ENCODE measurements around the gene TBX4. TPM values are rescaled to one million over a fixed set of nuclear protein-coding genes. Genes with fewer than 3 reads are reported as not detected.

The TBX4 gene
- total and polyA plus RNA-seq, 2 of the 13 experiments (the other 11 are each of a cell fraction or from before 2014, with no cell fraction given): 0.11 to 1.1 TPM

DNA sequence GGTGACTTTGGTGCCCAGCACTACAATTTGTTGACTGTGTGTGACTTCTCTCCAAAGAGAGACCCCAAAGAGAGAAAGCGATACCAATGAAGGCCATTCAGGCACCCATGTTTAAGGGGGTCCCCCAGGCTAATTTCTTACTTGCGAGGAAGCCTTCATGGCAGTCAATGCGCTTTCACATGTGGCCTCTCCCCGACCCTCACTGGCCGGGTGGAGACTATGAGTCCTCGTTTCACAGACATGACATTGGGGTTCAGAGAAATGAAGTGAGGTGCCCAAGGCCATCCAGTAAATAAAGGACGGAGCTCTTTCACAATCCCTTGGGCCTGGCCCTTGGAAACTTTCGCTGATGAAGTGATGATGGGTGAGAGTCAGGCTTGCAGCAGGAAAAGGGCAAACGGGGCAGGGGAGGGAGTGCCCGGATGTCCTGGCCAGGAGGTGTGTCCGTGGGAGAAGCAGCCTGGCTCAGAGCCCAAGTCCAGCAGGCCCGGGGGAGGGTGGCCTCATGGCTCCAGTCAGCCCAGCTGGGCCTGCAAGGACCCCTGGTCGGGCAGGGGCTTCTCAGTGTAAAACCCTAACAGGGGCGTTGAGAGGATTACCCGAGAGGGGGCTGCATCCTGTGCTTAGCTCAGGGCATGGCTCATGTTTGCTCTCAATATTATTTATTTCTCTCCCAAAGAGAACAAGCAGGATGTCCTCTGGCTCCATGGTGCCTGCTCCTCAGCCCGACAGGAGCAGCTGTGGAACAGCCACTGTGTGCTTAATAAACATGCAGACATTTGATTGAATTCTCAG, 37.9 kb upstream of the TBX4 start (continued):
- TF ChIP-seq, protein P1, sequence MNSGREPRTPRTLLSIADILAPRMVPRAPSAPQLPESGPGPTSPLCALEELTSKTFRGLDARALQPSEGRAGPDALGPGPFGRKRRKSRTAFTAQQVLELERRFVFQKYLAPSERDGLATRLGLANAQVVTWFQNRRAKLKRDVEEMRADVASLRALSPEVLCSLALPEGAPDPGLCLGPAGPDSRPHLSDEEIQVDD (CRISPR knock-in tag; IDR thresholded peaks at IDR 0.05; ENCODE audit: borderline replicate concordance): no peak
- peak; percentile 24; the same call in 1 of the 2 replicates for TF ChIP-seq ZFY (CRISPR knock-in tag; IDR thresholded peaks at IDR 0.05)
- TF ChIP-seq, protein P2, sequence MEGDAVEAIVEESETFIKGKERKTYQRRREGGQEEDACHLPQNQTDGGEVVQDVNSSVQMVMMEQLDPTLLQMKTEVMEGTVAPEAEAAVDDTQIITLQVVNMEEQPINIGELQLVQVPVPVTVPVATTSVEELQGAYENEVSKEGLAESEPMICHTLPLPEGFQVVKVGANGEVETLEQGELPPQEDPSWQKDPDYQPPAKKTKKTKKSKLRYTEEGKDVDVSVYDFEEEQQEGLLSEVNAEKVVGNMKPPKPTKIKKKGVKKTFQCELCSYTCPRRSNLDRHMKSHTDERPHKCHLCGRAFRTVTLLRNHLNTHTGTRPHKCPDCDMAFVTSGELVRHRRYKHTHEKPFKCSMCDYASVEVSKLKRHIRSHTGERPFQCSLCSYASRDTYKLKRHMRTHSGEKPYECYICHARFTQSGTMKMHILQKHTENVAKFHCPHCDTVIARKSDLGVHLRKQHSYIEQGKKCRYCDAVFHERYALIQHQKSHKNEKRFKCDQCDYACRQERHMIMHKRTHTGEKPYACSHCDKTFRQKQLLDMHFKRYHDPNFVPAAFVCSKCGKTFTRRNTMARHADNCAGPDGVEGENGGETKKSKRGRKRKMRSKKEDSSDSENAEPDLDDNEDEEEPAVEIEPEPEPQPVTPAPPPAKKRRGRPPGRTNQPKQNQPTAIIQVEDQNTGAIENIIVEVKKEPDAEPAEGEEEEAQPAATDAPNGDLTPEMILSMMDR (CRISPR knock-in tag; IDR thresholded peaks at IDR 0.05): 0 out of 2 replicates have a peak, but pooled peaks have one; percentile 2
- TF ChIP-seq, protein P3, sequence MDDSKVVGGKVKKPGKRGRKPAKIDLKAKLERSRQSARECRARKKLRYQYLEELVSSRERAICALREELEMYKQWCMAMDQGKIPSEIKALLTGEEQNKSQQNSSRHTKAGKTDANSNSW (CRISPR knock-in tag; IDR thresholded peaks at IDR 0.05; ENCODE audit: borderline replicate concordance): no peak
- TF ChIP-seq ZFX (CRISPR knock-in tag; IDR thresholded peaks at IDR 0.05; ENCODE audit: low read depth): peak; percentile 53
- TF ChIP-seq, protein P4, sequence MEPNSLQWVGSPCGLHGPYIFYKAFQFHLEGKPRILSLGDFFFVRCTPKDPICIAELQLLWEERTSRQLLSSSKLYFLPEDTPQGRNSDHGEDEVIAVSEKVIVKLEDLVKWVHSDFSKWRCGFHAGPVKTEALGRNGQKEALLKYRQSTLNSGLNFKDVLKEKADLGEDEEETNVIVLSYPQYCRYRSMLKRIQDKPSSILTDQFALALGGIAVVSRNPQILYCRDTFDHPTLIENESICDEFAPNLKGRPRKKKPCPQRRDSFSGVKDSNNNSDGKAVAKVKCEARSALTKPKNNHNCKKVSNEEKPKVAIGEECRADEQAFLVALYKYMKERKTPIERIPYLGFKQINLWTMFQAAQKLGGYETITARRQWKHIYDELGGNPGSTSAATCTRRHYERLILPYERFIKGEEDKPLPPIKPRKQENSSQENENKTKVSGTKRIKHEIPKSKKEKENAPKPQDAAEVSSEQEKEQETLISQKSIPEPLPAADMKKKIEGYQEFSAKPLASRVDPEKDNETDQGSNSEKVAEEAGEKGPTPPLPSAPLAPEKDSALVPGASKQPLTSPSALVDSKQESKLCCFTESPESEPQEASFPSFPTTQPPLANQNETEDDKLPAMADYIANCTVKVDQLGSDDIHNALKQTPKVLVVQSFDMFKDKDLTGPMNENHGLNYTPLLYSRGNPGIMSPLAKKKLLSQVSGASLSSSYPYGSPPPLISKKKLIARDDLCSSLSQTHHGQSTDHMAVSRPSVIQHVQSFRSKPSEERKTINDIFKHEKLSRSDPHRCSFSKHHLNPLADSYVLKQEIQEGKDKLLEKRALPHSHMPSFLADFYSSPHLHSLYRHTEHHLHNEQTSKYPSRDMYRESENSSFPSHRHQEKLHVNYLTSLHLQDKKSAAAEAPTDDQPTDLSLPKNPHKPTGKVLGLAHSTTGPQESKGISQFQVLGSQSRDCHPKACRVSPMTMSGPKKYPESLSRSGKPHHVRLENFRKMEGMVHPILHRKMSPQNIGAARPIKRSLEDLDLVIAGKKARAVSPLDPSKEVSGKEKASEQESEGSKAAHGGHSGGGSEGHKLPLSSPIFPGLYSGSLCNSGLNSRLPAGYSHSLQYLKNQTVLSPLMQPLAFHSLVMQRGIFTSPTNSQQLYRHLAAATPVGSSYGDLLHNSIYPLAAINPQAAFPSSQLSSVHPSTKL (CRISPR knock-in tag; IDR thresholded peaks at IDR 0.05): 0 out of 2 replicates have a peak, but pooled peaks have one; percentile 45
- 0 out of 2 replicates have a peak, but pooled peaks have one; percentile 11 for TF ChIP-seq KDM1A (CRISPR knock-in tag; IDR thresholded peaks at IDR 0.05)
- TF ChIP-seq, protein P5, sequence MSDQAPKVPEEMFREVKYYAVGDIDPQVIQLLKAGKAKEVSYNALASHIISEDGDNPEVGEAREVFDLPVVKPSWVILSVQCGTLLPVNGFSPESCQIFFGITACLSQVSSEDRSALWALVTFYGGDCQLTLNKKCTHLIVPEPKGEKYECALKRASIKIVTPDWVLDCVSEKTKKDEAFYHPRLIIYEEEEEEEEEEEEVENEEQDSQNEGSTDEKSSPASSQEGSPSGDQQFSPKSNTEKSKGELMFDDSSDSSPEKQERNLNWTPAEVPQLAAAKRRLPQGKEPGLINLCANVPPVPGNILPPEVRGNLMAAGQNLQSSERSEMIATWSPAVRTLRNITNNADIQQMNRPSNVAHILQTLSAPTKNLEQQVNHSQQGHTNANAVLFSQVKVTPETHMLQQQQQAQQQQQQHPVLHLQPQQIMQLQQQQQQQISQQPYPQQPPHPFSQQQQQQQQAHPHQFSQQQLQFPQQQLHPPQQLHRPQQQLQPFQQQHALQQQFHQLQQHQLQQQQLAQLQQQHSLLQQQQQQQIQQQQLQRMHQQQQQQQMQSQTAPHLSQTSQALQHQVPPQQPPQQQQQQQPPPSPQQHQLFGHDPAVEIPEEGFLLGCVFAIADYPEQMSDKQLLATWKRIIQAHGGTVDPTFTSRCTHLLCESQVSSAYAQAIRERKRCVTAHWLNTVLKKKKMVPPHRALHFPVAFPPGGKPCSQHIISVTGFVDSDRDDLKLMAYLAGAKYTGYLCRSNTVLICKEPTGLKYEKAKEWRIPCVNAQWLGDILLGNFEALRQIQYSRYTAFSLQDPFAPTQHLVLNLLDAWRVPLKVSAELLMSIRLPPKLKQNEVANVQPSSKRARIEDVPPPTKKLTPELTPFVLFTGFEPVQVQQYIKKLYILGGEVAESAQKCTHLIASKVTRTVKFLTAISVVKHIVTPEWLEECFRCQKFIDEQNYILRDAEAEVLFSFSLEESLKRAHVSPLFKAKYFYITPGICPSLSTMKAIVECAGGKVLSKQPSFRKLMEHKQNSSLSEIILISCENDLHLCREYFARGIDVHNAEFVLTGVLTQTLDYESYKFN (CRISPR knock-in tag; conservative IDR thresholded peaks at IDR 0.05): peak; percentile 37; the same call in 1 of the 2 replicates
- TF ChIP-seq GABPB1 (CRISPR knock-in tag; IDR thresholded peaks at IDR 0.05): peak; percentile 62
- TF ChIP-seq ZNF773 (CRISPR knock-in tag; IDR thresholded peaks at IDR 0.05; ENCODE audit: borderline replicate concordance): no peak
- TF ChIP-seq, protein P6, sequence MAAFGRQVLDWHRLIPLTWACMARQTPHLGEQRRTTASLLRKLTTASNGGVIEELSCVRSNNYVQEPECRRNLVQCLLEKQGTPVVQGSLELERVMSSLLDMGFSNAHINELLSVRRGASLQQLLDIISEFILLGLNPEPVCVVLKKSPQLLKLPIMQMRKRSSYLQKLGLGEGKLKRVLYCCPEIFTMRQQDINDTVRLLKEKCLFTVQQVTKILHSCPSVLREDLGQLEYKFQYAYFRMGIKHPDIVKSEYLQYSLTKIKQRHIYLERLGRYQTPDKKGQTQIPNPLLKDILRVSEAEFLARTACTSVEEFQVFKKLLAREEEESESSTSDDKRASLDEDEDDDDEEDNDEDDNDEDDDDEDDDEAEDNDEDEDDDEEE (CRISPR knock-in tag; IDR thresholded peaks at IDR 0.05): no peak
- no peak for TF ChIP-seq MEF2D (CRISPR knock-in tag; IDR thresholded peaks at IDR 0.05)
- TF ChIP-seq, protein P7, sequence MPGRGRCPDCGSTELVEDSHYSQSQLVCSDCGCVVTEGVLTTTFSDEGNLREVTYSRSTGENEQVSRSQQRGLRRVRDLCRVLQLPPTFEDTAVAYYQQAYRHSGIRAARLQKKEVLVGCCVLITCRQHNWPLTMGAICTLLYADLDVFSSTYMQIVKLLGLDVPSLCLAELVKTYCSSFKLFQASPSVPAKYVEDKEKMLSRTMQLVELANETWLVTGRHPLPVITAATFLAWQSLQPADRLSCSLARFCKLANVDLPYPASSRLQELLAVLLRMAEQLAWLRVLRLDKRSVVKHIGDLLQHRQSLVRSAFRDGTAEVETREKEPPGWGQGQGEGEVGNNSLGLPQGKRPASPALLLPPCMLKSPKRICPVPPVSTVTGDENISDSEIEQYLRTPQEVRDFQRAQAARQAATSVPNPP (CRISPR knock-in tag; IDR thresholded peaks at IDR 0.05): no peak
- TF ChIP-seq ZNF44 (CRISPR knock-in tag; IDR thresholded peaks at IDR 0.05): no peak
- TF ChIP-seq TBX3 (IDR thresholded peaks at IDR 0.05; ENCODE audit: borderline replicate concordance): no peak

Measured in HepG2 (cell line).